Stimulated activated naive CD8-positive, alpha-beta T cell treated with anti-CD3 and anti-CD28 coated beads, Interleukin-15, amount 100 ng/mL, for 72 hours (primary cell): Measurements from ENCODE around the gene PON1.

Experiments used
- ATAC-seq: fragments of 150-1000 bp; cut with Tn5 transposase; 2 replicates; pipeline ENCODE4 v1.10.0; 2021; ENCODE audit warnings: mild to moderate bottlenecking, moderate library complexity
- DNase-seq, 2 donors: peaks; one replicate each; pipeline ENCODE4 v3.0.0; 2021 to 2022
- H3K27ac Mint-ChIP-seq, 2 donors: one replicate each; pipeline ENCODE4 v1.8.0; 2022; ENCODE audit warnings: mild to moderate bottlenecking in 2 of 2, mixed read lengths in 2 of 2, moderate library complexity in 2 of 2
- H3K27me3 Mint-ChIP-seq: one replicate; pipeline ENCODE4 v1.8.0; 2022; ENCODE audit warnings: mixed read lengths
- H3K4me1 Mint-ChIP-seq: one replicate; pipeline ENCODE4 v1.8.0; 2022; ENCODE audit warnings: mild to moderate bottlenecking, mixed read lengths
- H3K4me3 Mint-ChIP-seq, 2 donors: one replicate each; pipeline ENCODE4 v1.8.0; 2022; ENCODE audit warnings: mild to moderate bottlenecking in 2 of 2, mixed read lengths in 2 of 2, moderate library complexity in 1 of 2
- H3K9me3 Mint-ChIP-seq, 2 donors: one replicate each; pipeline ENCODE4 v1.8.0; 2022; ENCODE audit warnings: mixed read lengths in 2 of 2

The PON1 gene

GRCh38 chr7:95324431-95324830 is at the start of gene PON1:
TSS of gene PON1 (minus strand) at chr7:95324532. CDS start at chr7:95324475, 57 bp downstream.
- Mint-ChIP-seq H3K4me3 (no peak within 1 kb of the TSS), H3K27me3 (no peaks in the 10 kb centered on the region), H3K27ac (no peak within 1 kb of the TSS), H3K9me3 (peaks cover 0 to 11% of the 10 kb centered on the region in 2 donors), H3K4me1 (no peaks in the 10 kb centered on the region)
- peak in 1 of 2 donors; percentile 9 for DNase-seq
- peak; percentile 56 for ATAC-seq

GRCh38 chr7:95373323-95373722 is 49.0 kb upstream of the PON1 start:
- Mint-ChIP-seq H3K27ac (no peak overlapping the region), H3K27me3 (peaks cover 8% of the 10 kb centered on the region), H3K4me3 (no peak overlapping the region), H3K9me3 (peaks cover 0 to 5% of the 10 kb centered on the region in 2 donors), H3K4me1 (no peaks in the 10 kb centered on the region)
- no peak for ATAC-seq
- no peak for DNase-seq

GRCh38 chr7:95368235-95368634 is 43.9 kb upstream of the PON1 start:
- H3K27ac Mint-ChIP-seq, result peak overlapping the region in 1 of 2 donors; percentile 50
- no peaks in the 10 kb centered on the region for H3K27me3 Mint-ChIP-seq
- DNase-seq, result no peak
- H3K9me3 Mint-ChIP-seq, result no peaks in the 10 kb centered on the region
- H3K4me1 Mint-ChIP-seq, result no peaks in the 10 kb centered on the region
- ATAC-seq, result no peak
- no peak overlapping the region for H3K4me3 Mint-ChIP-seq

- Mint-ChIP-seq H3K4me3 (no peak overlapping the region), H3K9me3 (no peaks in the 10 kb centered on the region), H3K4me1 (no peaks in the 10 kb centered on the region), H3K27me3 (no peaks in the 10 kb centered on the region), H3K27ac (no peak overlapping the region)
- DNase-seq (no peak), ATAC-seq (no peak)
Observed at GRCh38 chr7:95367606-95368005, 43.3 kb upstream of the PON1 start.

- no peaks in the 10 kb centered on the region for H3K4me1 Mint-ChIP-seq
- DNase-seq (no peak), ATAC-seq (no peak)
- no peaks in the 10 kb centered on the region for H3K9me3 Mint-ChIP-seq
- no peaks in the 10 kb centered on the region for H3K27me3 Mint-ChIP-seq
- H3K27ac Mint-ChIP-seq, result no peak overlapping the region
- no peak overlapping the region for H3K4me3 Mint-ChIP-seq
Observed at GRCh38 chr7:95365151-95365550, 40.8 kb upstream of the PON1 start.

GRCh38 chr7:95357623-95358022 is 33.3 kb upstream of the PON1 start:
- Mint-ChIP-seq H3K4me1 (no peaks in the 10 kb centered on the region), H3K27ac (no peak overlapping the region), H3K9me3 (peaks cover 5 to 6% of the 10 kb centered on the region in 2 donors), H3K4me3 (no peak overlapping the region), H3K27me3 (no peaks in the 10 kb centered on the region)
- DNase-seq, result no peak
- no peak for ATAC-seq

GRCh38 chr7:95342642-95343307 is 18.4 kb upstream of the PON1 start:
- Mint-ChIP-seq H3K9me3 (peaks cover 0 to 7% of the 10 kb centered on the region in 2 donors), H3K4me1 (no peaks in the 10 kb centered on the region), H3K4me3 (no peak overlapping the region), H3K27ac (peak overlapping the region in 1 of 2 donors; percentile 40), H3K27me3 (peaks cover 8% of the 10 kb centered on the region)
- DNase-seq (no peak), ATAC-seq (no peak)

GRCh38 chr7:95342029-95342428 is 17.7 kb upstream of the PON1 start:
- DNase-seq (no peak), ATAC-seq (no peak)
- Mint-ChIP-seq H3K9me3 (peaks cover 0 to 7% of the 10 kb centered on the region in 2 donors), H3K4me1 (no peaks in the 10 kb centered on the region), H3K27me3 (peaks cover 8% of the 10 kb centered on the region), H3K27ac (no peak overlapping the region), H3K4me3 (no peak overlapping the region)

GRCh38 chr7:95340491-95340890 is 16.2 kb upstream of the PON1 start:
- H3K27me3 Mint-ChIP-seq, result peaks cover 8% of the 10 kb centered on the region
- ATAC-seq, result no peak
- H3K4me3 Mint-ChIP-seq, result no peak overlapping the region
- peaks cover 0 to 7% of the 10 kb centered on the region in 2 donors for H3K9me3 Mint-ChIP-seq
- no peak for DNase-seq
- H3K4me1 Mint-ChIP-seq, result no peaks in the 10 kb centered on the region
- H3K27ac Mint-ChIP-seq, result no peak overlapping the region

GRCh38 chr7:95338832-95339231 is 14.5 kb upstream of the PON1 start:
- no peak overlapping the region for H3K4me3 Mint-ChIP-seq
- peaks cover 7% of the 10 kb centered on the region for H3K27me3 Mint-ChIP-seq
- no peak for ATAC-seq
- H3K4me1 Mint-ChIP-seq, result no peaks in the 10 kb centered on the region
- peaks cover 0 to 7% of the 10 kb centered on the region in 2 donors for H3K9me3 Mint-ChIP-seq
- DNase-seq, result no peak
- H3K27ac Mint-ChIP-seq, result no peak overlapping the region

GRCh38 chr7:95335093-95335492 is 10.8 kb upstream of the PON1 start:
- no peaks in the 10 kb centered on the region for H3K27me3 Mint-ChIP-seq
- no peak overlapping the region for H3K27ac Mint-ChIP-seq
- no peak overlapping the region for H3K4me3 Mint-ChIP-seq
- no peak for ATAC-seq
- peaks cover 10% of the 10 kb centered on the region for H3K4me1 Mint-ChIP-seq
- H3K9me3 Mint-ChIP-seq, result no peaks in the 10 kb centered on the region
- DNase-seq, result no peak

GRCh38 chr7:95334447-95334846 is 10.1 kb upstream of the PON1 start:
- H3K4me1 Mint-ChIP-seq, result peaks cover 12% of the 10 kb centered on the region
- ATAC-seq, result no peak
- H3K4me3 Mint-ChIP-seq, result no peak overlapping the region
- DNase-seq, result no peak
- no peak overlapping the region for H3K27ac Mint-ChIP-seq
- H3K9me3 Mint-ChIP-seq, result no peaks in the 10 kb centered on the region
- H3K27me3 Mint-ChIP-seq, result no peaks in the 10 kb centered on the region

- peaks cover 0 to 11% of the 10 kb centered on the region in 2 donors for H3K9me3 Mint-ChIP-seq
- H3K27ac Mint-ChIP-seq, result peak overlapping the region; percentile 6 to 71
- peaks cover 12% of the 10 kb centered on the region for H3K4me1 Mint-ChIP-seq
- H3K4me3 Mint-ChIP-seq, result peak overlapping the region; percentile 45 to 73
- H3K27me3 Mint-ChIP-seq, result no peaks in the 10 kb centered on the region
- DNase-seq (no peak), ATAC-seq (no peak)
Observed at GRCh38 chr7:95330961-95331337, 6.6 kb upstream of the PON1 start.

GRCh38 chr7:95330204-95330960 is 6.0 kb upstream of the PON1 start:
- peaks cover 0 to 11% of the 10 kb centered on the region in 2 donors for H3K9me3 Mint-ChIP-seq
- peaks cover 12% of the 10 kb centered on the region for H3K4me1 Mint-ChIP-seq
- H3K27me3 Mint-ChIP-seq, result no peaks in the 10 kb centered on the region
- peak in 1 of 2 donors; percentile 2 for DNase-seq
- H3K27ac Mint-ChIP-seq, result peak overlapping the region; percentile 6 to 71
- ATAC-seq, result peak; percentile 66
- peak overlapping the region; percentile 45 to 73 for H3K4me3 Mint-ChIP-seq

- DNase-seq (no peak), ATAC-seq (no peak)
- Mint-ChIP-seq H3K4me1 (peaks cover 12% of the 10 kb centered on the region), H3K9me3 (peaks cover 0 to 11% of the 10 kb centered on the region in 2 donors), H3K27me3 (no peaks in the 10 kb centered on the region), H3K4me3 (no peak overlapping the region), H3K27ac (no peak overlapping the region)
Observed at GRCh38 chr7:95327356-95327755, 3.0 kb upstream of the PON1 start.

- no peak overlapping the region for H3K27ac Mint-ChIP-seq
- no peak overlapping the region for H3K4me3 Mint-ChIP-seq
- no peaks in the 10 kb centered on the region for H3K27me3 Mint-ChIP-seq
- H3K4me1 Mint-ChIP-seq, result no peaks in the 10 kb centered on the region
- ATAC-seq (no peak), DNase-seq (no peak)
- H3K9me3 Mint-ChIP-seq, result peaks cover 0 to 11% of the 10 kb centered on the region in 2 donors
Observed at GRCh38 chr7:95323410-95324129, 762 bp downstream of the PON1 start.
